Muscle of leg (tissue), 11 donors: Measurements from ENCODE around the gene MAEA. TPM values are rescaled to one million over a fixed set of nuclear protein-coding genes. Genes with fewer than 3 reads are reported as not detected.

Source experiments
- DNase-seq: peaks from one replicate; pipeline ENCODE4 v3.0.0; 2013
- H3K27ac ChIP-seq: one replicate; pipeline ENCODE4 v1.5.1; 2013; ENCODE audit warnings: mild to moderate bottlenecking, low read length, control low read depth
- H3K27me3 ChIP-seq: one replicate; pipeline ENCODE4 v1.6.1; 2013; ENCODE audit warnings: low read length; ENCODE audit not compliant: control insufficient read depth, insufficient read depth
- H3K36me3 ChIP-seq: one replicate; pipeline ENCODE4 v1.6.1; 2013; ENCODE audit warnings: low read length; ENCODE audit not compliant: control insufficient read depth, insufficient read depth
- H3K4me1 ChIP-seq: one replicate; pipeline ENCODE4 v1.6.1; 2013; ENCODE audit warnings: low read length; ENCODE audit not compliant: control insufficient read depth, insufficient read depth
- H3K4me3 ChIP-seq: one replicate; pipeline ENCODE4 v1.5.1; 2013; ENCODE audit warnings: low read length, control low read depth
- H3K9me3 ChIP-seq: replicated peaks from 2 replicates; pipeline ENCODE4 v1.6.1; 2013; ENCODE audit warnings: low read depth, low read length; ENCODE audit not compliant: control insufficient read depth
- WGBS: methylation state at CpG from one replicate; pipeline ENCODE4 v1.1.5; 2013; ENCODE audit warnings: missing lambda C conversion rate; ENCODE audit not compliant: insufficient coverage; 5-methylcytosine and 5-hydroxymethylcytosine counted together
- polyA plus RNA-seq, 8 donors: library from polyadenylated mRNA; unstranded; fragments of 120-200 nt; gene quantifications; one replicate each; pipeline versions ENCODE4 v1.2.1 to v1.2.3, GENCODE V29; 2013; ENCODE audit warnings: inconsistent platforms in 1 of 8, low replicate concordance in 1 of 8; ENCODE audit not compliant: insufficient read length in 8 of 8, insufficient read depth in 1 of 8
- total RNA-seq: library from RNA; stranded (reverse); fragments of 120-200 nt; gene quantifications from one replicate; pipeline ENCODE4 v1.2.4, GENCODE V29; 2013

MAEA gene
- total and polyA plus RNA-seq, 9 donors, result 30.5 to 49.6 (median 40.8) TPM

GRCh38 chr4:1360423-1361283 lies 71.0 kb downstream of the MAEA start:
- H3K27ac ChIP-seq, result no peak overlapping the region
- no peaks in the 10 kb centered on the region for H3K27me3 ChIP-seq
- H3K9me3 ChIP-seq, result no peaks in the 10 kb centered on the region
- peaks cover 13% of the 10 kb centered on the region for H3K36me3 ChIP-seq
- no peaks in the 10 kb centered on the region for H3K4me1 ChIP-seq
- 65% methylated on average over 28 of the region's 29 CpGs for WGBS
- no peak for DNase-seq
- no peak overlapping the region for H3K4me3 ChIP-seq

DNA sequence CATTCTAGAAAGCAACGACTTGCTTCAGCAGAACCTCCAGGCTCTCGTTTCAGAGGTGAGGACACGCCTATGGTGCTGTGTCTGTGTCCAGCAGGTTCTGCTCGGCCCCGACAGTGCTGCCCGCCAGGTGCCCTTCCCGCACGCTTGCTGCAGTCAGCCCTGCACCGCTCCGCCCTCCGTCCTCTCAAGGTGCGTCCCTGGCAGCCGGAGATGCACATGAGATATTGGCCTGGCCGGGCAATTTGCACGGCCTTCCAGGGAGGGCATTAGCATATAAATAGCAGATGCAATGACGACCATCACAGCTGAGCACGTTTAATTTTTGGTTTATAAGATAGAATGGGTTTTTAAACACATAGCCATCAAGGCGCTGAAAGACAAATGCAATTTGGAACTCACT lies 71.7 kb downstream of the MAEA start:
- H3K36me3 ChIP-seq, result peaks cover 15% of the 10 kb centered on the region
- 80% methylated on average over 14 of the region's 18 CpGs for WGBS
- H3K4me3 ChIP-seq, result no peak overlapping the region

GRCh38 chr4:1362046-1362445 lies 72.4 kb downstream of the MAEA start:
- WGBS, result 88% methylated on average over 4 of the region's 10 CpGs
- H3K27me3 ChIP-seq, result no peaks in the 10 kb centered on the region
- DNase-seq, result no peak
- H3K4me1 ChIP-seq, result no peaks in the 10 kb centered on the region
- no peak overlapping the region for H3K27ac ChIP-seq
- no peaks in the 10 kb centered on the region for H3K9me3 ChIP-seq
- H3K36me3 ChIP-seq, result peaks cover 14% of the 10 kb centered on the region
- H3K4me3 ChIP-seq, result no peak overlapping the region

More for the DNA sequence above, 71.7 kb downstream of the MAEA start:
- no peaks in the 10 kb centered on the region for H3K4me1 ChIP-seq
- no peaks in the 10 kb centered on the region for H3K27me3 ChIP-seq
- no peak overlapping the region for H3K27ac ChIP-seq
- DNase-seq, result no peak
- no peaks in the 10 kb centered on the region for H3K9me3 ChIP-seq

DNA sequence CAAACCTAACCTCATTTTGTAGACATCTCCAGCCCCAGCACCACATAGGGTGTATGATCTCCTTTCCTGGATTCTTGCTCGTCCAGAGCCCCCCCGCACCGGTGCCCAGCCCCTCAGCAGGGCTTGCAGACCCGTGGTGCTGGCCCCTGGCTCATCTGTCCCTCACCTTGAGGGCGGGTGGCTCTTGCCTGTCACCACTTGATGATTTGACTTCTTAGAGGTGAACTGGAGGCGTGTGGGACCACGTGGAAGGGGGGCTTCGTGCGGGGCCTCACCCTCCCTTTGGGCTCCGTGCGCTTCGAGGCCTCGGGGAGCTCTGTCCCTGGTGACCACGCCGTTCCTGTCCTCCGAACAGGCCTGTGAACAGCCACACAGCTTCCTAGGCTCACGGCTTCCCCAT lies 72.8 kb downstream of the MAEA start:
- 88% methylated on average over 16 of the region's 17 CpGs for WGBS
- Histone ChIP-seq H3K4me1 (no peaks in the 10 kb centered on the region), H3K4me3 (no peak overlapping the region), H3K9me3 (no peaks in the 10 kb centered on the region), H3K27ac (no peak overlapping the region), H3K36me3 (peaks cover 10% of the 10 kb centered on the region), H3K27me3 (no peaks in the 10 kb centered on the region)
- DNase-seq, result no peak

DNA sequence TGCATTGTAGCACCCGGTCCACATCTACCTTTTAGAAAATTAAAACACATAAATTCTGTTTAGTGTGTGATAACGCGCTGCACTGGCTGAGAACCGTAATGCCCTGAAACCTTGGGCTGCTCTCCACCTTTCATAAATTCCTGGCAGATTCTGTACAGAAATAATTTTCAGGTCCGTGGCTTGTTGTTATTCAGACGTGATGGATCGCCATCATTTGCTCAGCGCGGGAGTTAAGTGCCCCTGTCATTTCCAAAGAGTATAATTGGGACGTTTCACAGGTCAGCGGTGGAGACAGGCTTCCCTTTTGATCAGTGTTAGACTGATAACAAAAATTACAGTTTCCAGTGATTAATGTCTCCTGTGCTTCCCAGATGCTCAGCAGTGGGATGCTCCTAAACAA lies 73.8 kb downstream of the MAEA start:
- WGBS, result 71% methylated on average over 6 of the region's 11 CpGs
- H3K27me3 ChIP-seq, result no peaks in the 10 kb centered on the region
- H3K4me3 ChIP-seq, result no peak overlapping the region
- no peak for DNase-seq
- peaks cover 9% of the 10 kb centered on the region for H3K36me3 ChIP-seq
- no peaks in the 10 kb centered on the region for H3K9me3 ChIP-seq
- H3K27ac ChIP-seq, result no peak overlapping the region
- H3K4me1 ChIP-seq, result no peaks in the 10 kb centered on the region

- Histone ChIP-seq H3K4me3 (no peak overlapping the region), H3K27ac (no peak overlapping the region), H3K9me3 (no peaks in the 10 kb centered on the region), H3K36me3 (peaks cover 9% of the 10 kb centered on the region), H3K27me3 (no peaks in the 10 kb centered on the region), H3K4me1 (no peaks in the 10 kb centered on the region)
- 74% methylated on average over 9 of the region's 18 CpGs for WGBS
- DNase-seq, result no peak
Measured at GRCh38 chr4:1364217-1364616, 74.5 kb downstream of the MAEA start.

DNA sequence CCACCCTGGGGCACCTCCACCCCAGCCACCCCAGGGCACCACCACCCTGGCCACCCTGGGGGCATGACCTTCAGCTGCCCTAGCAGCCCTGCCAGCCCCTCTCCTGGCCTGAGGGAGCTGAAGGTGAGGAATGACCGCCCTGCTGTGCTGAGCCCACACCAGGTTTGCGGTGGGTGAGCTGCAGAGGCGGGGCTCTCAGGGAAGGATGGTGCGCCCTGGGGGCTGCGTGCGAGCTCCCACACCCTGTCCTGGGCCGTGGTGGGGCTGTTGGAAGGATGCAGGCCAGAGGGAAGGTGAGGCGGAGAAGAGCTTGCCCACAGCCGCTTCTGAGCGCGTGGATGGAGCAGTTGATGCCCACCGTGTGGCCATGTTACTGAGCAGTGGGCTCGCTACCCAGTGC lies 75.1 kb downstream of the MAEA start:
- Histone ChIP-seq H3K4me3 (no peak overlapping the region), H3K27ac (no peak overlapping the region), H3K4me1 (no peaks in the 10 kb centered on the region), H3K36me3 (peaks cover 9% of the 10 kb centered on the region), H3K27me3 (no peaks in the 10 kb centered on the region), H3K9me3 (no peaks in the 10 kb centered on the region)
- WGBS, result 95% methylated on average over 11 of the region's 13 CpGs
- no peak for DNase-seq

DNA sequence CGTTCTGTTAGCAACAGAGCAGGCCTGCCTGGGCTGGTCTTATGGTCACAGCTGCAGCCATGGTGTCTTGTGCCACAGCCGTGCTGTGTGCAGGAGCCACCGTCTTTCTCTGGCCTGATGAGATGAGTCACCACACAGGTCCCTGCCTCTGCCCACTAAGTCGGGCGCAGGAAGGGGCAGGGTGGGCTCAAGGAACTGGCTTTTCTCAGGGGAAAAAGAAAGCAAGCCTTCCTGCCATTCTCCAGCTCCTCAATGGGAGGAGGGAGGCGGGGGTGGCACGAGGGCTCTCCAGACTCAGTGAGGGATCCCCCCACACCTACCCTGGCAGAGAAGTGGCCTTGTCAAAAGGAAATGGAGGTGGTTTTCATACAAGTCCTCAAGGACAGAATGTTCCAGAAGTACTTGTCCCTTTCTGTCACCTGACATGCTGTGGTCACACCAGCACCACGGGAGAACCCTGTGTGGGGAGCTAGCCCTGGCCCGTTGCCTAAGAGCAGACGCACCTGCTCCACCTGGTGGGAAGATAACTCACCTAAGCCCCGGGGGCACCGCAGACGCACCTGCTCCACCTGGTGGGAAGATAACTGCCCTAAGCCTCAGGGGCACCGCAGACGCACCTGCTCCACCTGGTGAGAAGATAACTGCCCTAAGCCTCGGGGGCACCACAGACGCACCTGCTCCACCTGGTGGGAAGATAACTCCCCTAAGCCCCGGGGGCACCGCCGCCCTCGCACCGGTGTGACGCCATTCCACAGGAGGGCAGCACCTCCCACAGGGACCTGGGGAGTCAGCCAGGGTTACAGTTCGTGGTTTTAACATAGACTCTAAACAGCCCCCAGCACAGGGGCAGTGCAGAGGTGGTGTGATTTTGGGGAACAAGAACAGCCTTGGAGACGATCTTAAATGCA lies 75.8 kb downstream of the MAEA start:
- no peak for DNase-seq
- H3K27ac ChIP-seq, result no peak overlapping the region
- H3K4me3 ChIP-seq, result no peak overlapping the region
- H3K27me3 ChIP-seq, result no peaks in the 10 kb centered on the region
- H3K4me1 ChIP-seq, result no peaks in the 10 kb centered on the region
- no peaks in the 10 kb centered on the region for H3K9me3 ChIP-seq
- peaks cover 9% of the 10 kb centered on the region for H3K36me3 ChIP-seq
- 74% methylated on average over 14 of the region's 25 CpGs for WGBS

DNA sequence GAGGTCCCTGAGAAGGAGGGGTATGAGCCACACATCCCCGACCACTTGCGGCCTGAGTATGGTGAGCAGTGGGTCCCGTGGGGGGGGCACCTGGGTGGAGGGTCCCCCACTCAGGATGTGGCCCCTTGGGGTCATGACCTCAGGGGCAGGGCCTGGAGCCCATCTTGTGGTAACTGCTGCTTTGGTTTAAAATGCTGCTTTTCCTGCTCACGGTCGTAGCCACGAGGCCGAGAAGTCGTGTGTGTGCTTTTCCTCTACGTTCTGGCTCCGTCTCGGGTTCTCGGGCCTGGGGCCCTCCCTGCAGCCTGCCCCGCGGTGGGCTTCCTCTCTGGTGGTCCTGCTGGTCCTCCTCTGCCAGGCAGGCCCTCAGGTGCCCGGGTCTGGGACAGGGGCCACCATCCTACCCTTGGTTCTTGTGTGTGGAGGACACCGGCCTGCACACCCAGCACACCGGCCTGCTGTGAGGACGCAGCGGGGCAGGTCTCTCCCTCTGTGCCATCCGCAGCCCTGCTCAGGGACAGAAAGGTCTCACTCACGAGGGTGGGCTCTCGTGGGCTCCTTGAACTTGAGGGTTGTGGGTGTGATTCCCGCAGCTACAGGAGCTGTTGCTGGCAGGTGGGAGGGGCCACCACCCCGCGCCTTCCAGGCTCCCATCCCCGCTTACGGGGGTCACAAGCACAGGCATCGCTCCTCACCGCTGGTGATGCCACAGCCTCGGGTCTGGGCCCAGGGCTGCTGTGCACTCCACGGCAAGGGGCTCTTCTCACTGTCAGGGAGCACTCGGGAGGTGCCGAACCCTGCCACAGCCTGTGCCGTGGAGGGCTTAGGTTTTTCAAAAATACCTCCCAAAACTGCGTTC lies 76.9 kb downstream of the MAEA start:
- Histone ChIP-seq H3K4me1 (no peaks in the 10 kb centered on the region), H3K27ac (no peak overlapping the region), H3K4me3 (no peak overlapping the region), H3K27me3 (no peaks in the 10 kb centered on the region), H3K9me3 (no peaks in the 10 kb centered on the region), H3K36me3 (peaks cover 9% of the 10 kb centered on the region)
- DNase-seq, result no peak
- WGBS, result 95% methylated on average over 30 of the region's 35 CpGs
